GM21576 (cell line): Measurements from ENCODE around the gene ZNF618.
"Not testable (repeated sequence)": the region's sequence is repeated elsewhere in the genome, so short reads cannot be mapped to it uniquely, and the experiment has no call there.

Source experiments
- ATAC-seq: cut with Tn5 transposase; IDR thresholded peaks from one replicate; pipeline ENCODE4 v1.9.1; 2021; ENCODE audit warnings: mild to moderate bottlenecking, moderate library complexity; ENCODE audit not compliant: unreplicated experiment

The ZNF618 gene

GRCh38 chr9:114034196-114034595 is 158.1 kb downstream of the ZNF618 start:
- no peak for ATAC-seq

- ATAC-seq = no peak
Measured at GRCh38 chr9:114034661-114035062, 158.6 kb downstream of the ZNF618 start.

- no peak for ATAC-seq
Measured at GRCh38 chr9:114035221-114035844, 159.2 kb downstream of the ZNF618 start.

GRCh38 chr9:114035845-114036801 is 160.0 kb downstream of the ZNF618 start:
- ATAC-seq = no peak

- ATAC-seq = no peak
Measured at GRCh38 chr9:114037249-114037648, 161.1 kb downstream of the ZNF618 start.

GRCh38 chr9:114037961-114038723 is 162.0 kb downstream of the ZNF618 start:
- no peak for ATAC-seq

GRCh38 chr9:114038724-114039313 is 162.7 kb downstream of the ZNF618 start:
- ATAC-seq = no peak

GRCh38 chr9:114039484-114039883 is 163.4 kb downstream of the ZNF618 start:
- no peak for ATAC-seq

- not testable (repeated sequence) for ATAC-seq
Measured at GRCh38 chr9:114043660-114044059, 167.6 kb downstream of the ZNF618 start.

- no peak for ATAC-seq
Measured at GRCh38 chr9:114046237-114046755, 170.2 kb downstream of the ZNF618 start.

- no peak for ATAC-seq
Measured at GRCh38 chr9:114046875-114047274, 170.8 kb downstream of the ZNF618 start.

- no peak for ATAC-seq
Measured at GRCh38 chr9:114047717-114048116, 171.6 kb downstream of the ZNF618 start.

- no peak for ATAC-seq
Measured at GRCh38 chr9:114048533-114049415, 172.7 kb downstream of the ZNF618 start.

GRCh38 chr9:114049441-114050225 is 173.5 kb downstream of the ZNF618 start:
- no peak for ATAC-seq

- ATAC-seq = no peak
Measured at GRCh38 chr9:114050226-114050568, 174.1 kb downstream of the ZNF618 start.

- no peak for ATAC-seq
Measured at GRCh38 chr9:114050646-114051045, 174.5 kb downstream of the ZNF618 start.

GRCh38 chr9:114051281-114051680 is 175.2 kb downstream of the ZNF618 start:
- no peak for ATAC-seq

GRCh38 chr9:114051706-114052105 is 175.6 kb downstream of the ZNF618 start:
- no peak for ATAC-seq
